DOHH2 (cell line): ENCODE results near the gene EEFSEC.

ENCODE experiments used
- EZH2phosphoT487 ChIP-seq: fragments of 200-600 bp; sonication (generic); IDR thresholded peaks from 2 replicates; pipeline ENCODE4 v1.6.1; 2017; ENCODE audit warnings: borderline replicate concordance, mild to moderate bottlenecking, antibody characterized with exemption, low read length, moderate library complexity, mixed read lengths
- TF ChIP-seq, protein P1 (sequence below): fragments of 200-600 bp; sonication (generic); IDR thresholded peaks from one replicate; pipeline ENCODE4 v1.5.1; 2014; ENCODE audit warnings: antibody characterized with exemption, mild to moderate bottlenecking, low read depth, low read length; ENCODE audit not compliant: poor library complexity, severe bottlenecking

DNA sequence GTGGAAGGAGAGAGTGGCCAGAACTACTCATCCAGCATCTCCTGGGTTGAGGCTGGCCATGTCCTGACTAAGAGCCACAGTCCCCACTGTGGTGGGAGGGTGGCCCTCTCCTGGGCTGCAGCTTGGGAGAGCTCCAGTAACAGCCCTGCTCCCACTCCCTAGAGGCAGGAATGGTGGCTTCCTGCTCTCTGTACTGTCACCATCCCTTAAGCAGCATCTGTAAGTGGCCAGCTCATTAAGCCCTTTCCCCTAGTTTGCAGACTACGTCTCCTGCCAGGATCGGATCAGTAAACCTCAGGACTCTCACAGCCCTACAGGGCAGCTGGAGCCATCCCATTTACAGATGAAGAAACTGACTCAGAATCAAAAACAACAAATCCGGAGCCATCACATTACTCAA is 282.9 kb downstream of the EEFSEC start:
- TF ChIP-seq, protein P1, sequence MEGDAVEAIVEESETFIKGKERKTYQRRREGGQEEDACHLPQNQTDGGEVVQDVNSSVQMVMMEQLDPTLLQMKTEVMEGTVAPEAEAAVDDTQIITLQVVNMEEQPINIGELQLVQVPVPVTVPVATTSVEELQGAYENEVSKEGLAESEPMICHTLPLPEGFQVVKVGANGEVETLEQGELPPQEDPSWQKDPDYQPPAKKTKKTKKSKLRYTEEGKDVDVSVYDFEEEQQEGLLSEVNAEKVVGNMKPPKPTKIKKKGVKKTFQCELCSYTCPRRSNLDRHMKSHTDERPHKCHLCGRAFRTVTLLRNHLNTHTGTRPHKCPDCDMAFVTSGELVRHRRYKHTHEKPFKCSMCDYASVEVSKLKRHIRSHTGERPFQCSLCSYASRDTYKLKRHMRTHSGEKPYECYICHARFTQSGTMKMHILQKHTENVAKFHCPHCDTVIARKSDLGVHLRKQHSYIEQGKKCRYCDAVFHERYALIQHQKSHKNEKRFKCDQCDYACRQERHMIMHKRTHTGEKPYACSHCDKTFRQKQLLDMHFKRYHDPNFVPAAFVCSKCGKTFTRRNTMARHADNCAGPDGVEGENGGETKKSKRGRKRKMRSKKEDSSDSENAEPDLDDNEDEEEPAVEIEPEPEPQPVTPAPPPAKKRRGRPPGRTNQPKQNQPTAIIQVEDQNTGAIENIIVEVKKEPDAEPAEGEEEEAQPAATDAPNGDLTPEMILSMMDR = no peak
- no peak for TF ChIP-seq EZH2phosphoT487
